ENCODE measurements around the gene CARMIL1.

CARMIL1 gene

GRCh38 chr6:25555188-25555587, 276.0 kb downstream of the CARMIL1 start:
- H2BK5ac ChIP-seq (ENCODE audit: low read depth, low read length, poor library complexity) = no peak overlapping the region
- no peak overlapping the region for H3K4me2 ChIP-seq (ENCODE audit: low read length)
- H3K79me2 ChIP-seq (ENCODE audit: control insufficient read depth, insufficient read depth, low read length, poor library complexity) = no peaks in the 10 kb centered on the region
- H3K14ac ChIP-seq (ENCODE audit: low read length) = no peak overlapping the region
- H3K79me1 ChIP-seq (ENCODE audit: low read length) = no peaks in the 10 kb centered on the region
- no peaks in the 10 kb centered on the region for H3K9me3 ChIP-seq (ENCODE audit: insufficient read depth, low read depth, low read length)
- H3K27ac ChIP-seq (ENCODE audit: low read depth, low read length) = no peak overlapping the region
- H4K91ac ChIP-seq (ENCODE audit: low read depth, low read length) = no peak overlapping the region
- no peak overlapping the region for H4K12ac ChIP-seq (ENCODE audit: low read depth, low read length)
- no peak overlapping the region for H3K4ac ChIP-seq (ENCODE audit: low read depth, low read length)
- H3K23ac ChIP-seq (ENCODE audit: low read length) = no peak overlapping the region
- H3K4me3 ChIP-seq (ENCODE audit: low read depth, low read length) = no peak overlapping the region
- DNase-seq = no peak
- H3K4me1 ChIP-seq (ENCODE audit: control insufficient read depth in 1 of 2, insufficient read depth in 2 of 2, low read length in 2 of 2) = no peaks in the 10 kb centered on the region
- H3K9ac ChIP-seq (ENCODE audit: low read length) = no peak overlapping the region
- no peak overlapping the region for H3K18ac ChIP-seq (ENCODE audit: low read length)
- no peak overlapping the region for H2BK12ac ChIP-seq (ENCODE audit: low read length)
- H3K27me3 ChIP-seq (ENCODE audit: insufficient read depth, low read length) = no peaks in the 10 kb centered on the region
- H2BK120ac ChIP-seq (ENCODE audit: insufficient read depth, low read length, poor library complexity) = no peak overlapping the region
- H3K36me3 ChIP-seq (ENCODE audit: control insufficient read depth in 1 of 2, insufficient read depth in 2 of 2, low read length in 2 of 2) = no peaks in the 10 kb centered on the region
- H4K8ac ChIP-seq (ENCODE audit: low read depth, low read length) = no peak overlapping the region
- no peak overlapping the region for H2AK5ac ChIP-seq (ENCODE audit: low read length)
- H2AFZ ChIP-seq (ENCODE audit: insufficient read depth, low read length, poor library complexity) = no peak overlapping the region
- no CpG with 5 or more reads among the region's 2 CpGs for WGBS (ENCODE audit: extremely low coverage, insufficient coverage, insufficient read length)

GRCh38 chr6:25556516-25556915, 277.3 kb downstream of the CARMIL1 start:
- H2AK5ac ChIP-seq (ENCODE audit: low read length) = no peak overlapping the region
- no peak overlapping the region for H2BK5ac ChIP-seq (ENCODE audit: low read depth, low read length, poor library complexity)
- no peaks in the 10 kb centered on the region for H3K9me3 ChIP-seq (ENCODE audit: insufficient read depth, low read depth, low read length)
- H4K12ac ChIP-seq (ENCODE audit: low read depth, low read length) = no peak overlapping the region
- no peak overlapping the region for H3K4me3 ChIP-seq (ENCODE audit: low read depth, low read length)
- H3K4ac ChIP-seq (ENCODE audit: low read depth, low read length) = no peak overlapping the region
- H3K23ac ChIP-seq (ENCODE audit: low read length) = no peak overlapping the region
- peak; percentile 74 to 95 for DNase-seq
- no peaks in the 10 kb centered on the region for H3K4me1 ChIP-seq (ENCODE audit: control insufficient read depth in 1 of 2, insufficient read depth in 2 of 2, low read length in 2 of 2)
- no peak overlapping the region for H3K9ac ChIP-seq (ENCODE audit: low read length)
- H3K27ac ChIP-seq (ENCODE audit: low read depth, low read length) = no peak overlapping the region
- H3K27me3 ChIP-seq (ENCODE audit: insufficient read depth, low read length) = no peaks in the 10 kb centered on the region
- H2BK12ac ChIP-seq (ENCODE audit: low read length) = no peak overlapping the region
- no peak overlapping the region for H3K14ac ChIP-seq (ENCODE audit: low read length)
- no peak overlapping the region for H2BK120ac ChIP-seq (ENCODE audit: insufficient read depth, low read length, poor library complexity)
- no peak overlapping the region for H3K18ac ChIP-seq (ENCODE audit: low read length)
- H3K79me2 ChIP-seq (ENCODE audit: control insufficient read depth, insufficient read depth, low read length, poor library complexity) = no peaks in the 10 kb centered on the region
- no peak overlapping the region for H4K91ac ChIP-seq (ENCODE audit: low read depth, low read length)
- no peak overlapping the region for H4K8ac ChIP-seq (ENCODE audit: low read depth, low read length)
- H3K4me2 ChIP-seq (ENCODE audit: low read length) = no peak overlapping the region
- no peak overlapping the region for H2AFZ ChIP-seq (ENCODE audit: insufficient read depth, low read length, poor library complexity)
- H3K79me1 ChIP-seq (ENCODE audit: low read length) = no peaks in the 10 kb centered on the region
- WGBS (ENCODE audit: extremely low coverage, insufficient coverage, insufficient read length) = no CpG with 5 or more reads among the region's 10 CpGs
- H3K36me3 ChIP-seq (ENCODE audit: control insufficient read depth in 1 of 2, insufficient read depth in 2 of 2, low read length in 2 of 2) = no peaks in the 10 kb centered on the region

- H2BK12ac ChIP-seq (ENCODE audit: low read length) = no peak overlapping the region
- no peak overlapping the region for H2BK120ac ChIP-seq (ENCODE audit: insufficient read depth, low read length, poor library complexity)
- no peak for DNase-seq
- no peak overlapping the region for H3K23ac ChIP-seq (ENCODE audit: low read length)
- H3K4me2 ChIP-seq (ENCODE audit: low read length) = no peak overlapping the region
- H3K9me3 ChIP-seq (ENCODE audit: insufficient read depth, low read depth, low read length) = no peaks in the 10 kb centered on the region
- no peak overlapping the region for H4K12ac ChIP-seq (ENCODE audit: low read depth, low read length)
- H3K79me2 ChIP-seq (ENCODE audit: control insufficient read depth, insufficient read depth, low read length, poor library complexity) = no peaks in the 10 kb centered on the region
- no peak overlapping the region for H3K9ac ChIP-seq (ENCODE audit: low read length)
- H3K36me3 ChIP-seq (ENCODE audit: control insufficient read depth in 1 of 2, insufficient read depth in 2 of 2, low read length in 2 of 2) = no peaks in the 10 kb centered on the region
- H3K4me1 ChIP-seq (ENCODE audit: control insufficient read depth in 1 of 2, insufficient read depth in 2 of 2, low read length in 2 of 2) = no peaks in the 10 kb centered on the region
- no peak overlapping the region for H4K8ac ChIP-seq (ENCODE audit: low read depth, low read length)
- no peak overlapping the region for H3K27ac ChIP-seq (ENCODE audit: low read depth, low read length)
- no peaks in the 10 kb centered on the region for H3K27me3 ChIP-seq (ENCODE audit: insufficient read depth, low read length)
- H3K18ac ChIP-seq (ENCODE audit: low read length) = no peak overlapping the region
- no peak overlapping the region for H3K4me3 ChIP-seq (ENCODE audit: low read depth, low read length)
- H3K14ac ChIP-seq (ENCODE audit: low read length) = no peak overlapping the region
- no peak overlapping the region for H4K91ac ChIP-seq (ENCODE audit: low read depth, low read length)
- no CpG with 5 or more reads among the region's 3 CpGs for WGBS (ENCODE audit: extremely low coverage, insufficient coverage, insufficient read length)
- no peak overlapping the region for H3K4ac ChIP-seq (ENCODE audit: low read depth, low read length)
- H2BK5ac ChIP-seq (ENCODE audit: low read depth, low read length, poor library complexity) = no peak overlapping the region
- H2AFZ ChIP-seq (ENCODE audit: insufficient read depth, low read length, poor library complexity) = no peak overlapping the region
- H3K79me1 ChIP-seq (ENCODE audit: low read length) = no peaks in the 10 kb centered on the region
- no peak overlapping the region for H2AK5ac ChIP-seq (ENCODE audit: low read length)
These were observed 279.1 kb downstream of the CARMIL1 start for GRCh38 chr6:25558155-25558817.

- Histone ChIP-seq H2BK12ac (ENCODE audit: low read length) (no peak overlapping the region), H3K4me2 (ENCODE audit: low read length) (no peak overlapping the region), H4K91ac (ENCODE audit: low read depth, low read length) (no peak overlapping the region), H4K8ac (ENCODE audit: low read depth, low read length) (no peak overlapping the region), H3K36me3 (ENCODE audit: control insufficient read depth in 1 of 2, insufficient read depth in 2 of 2, low read length in 2 of 2) (no peaks in the 10 kb centered on the region), H3K9ac (ENCODE audit: low read length) (no peak overlapping the region), H2AFZ (ENCODE audit: insufficient read depth, low read length, poor library complexity) (no peak overlapping the region), H3K4me3 (ENCODE audit: low read depth, low read length) (no peak overlapping the region), H2AK5ac (ENCODE audit: low read length) (no peak overlapping the region), H3K79me1 (ENCODE audit: low read length) (no peaks in the 10 kb centered on the region), H3K4me1 (ENCODE audit: control insufficient read depth in 1 of 2, insufficient read depth in 2 of 2, low read length in 2 of 2) (no peaks in the 10 kb centered on the region), H3K9me3 (ENCODE audit: insufficient read depth, low read depth, low read length) (no peaks in the 10 kb centered on the region), H4K12ac (ENCODE audit: low read depth, low read length) (no peak overlapping the region), H3K27ac (ENCODE audit: low read depth, low read length) (no peak overlapping the region), H2BK5ac (ENCODE audit: low read depth, low read length, poor library complexity) (no peak overlapping the region), H3K18ac (ENCODE audit: low read length) (no peak overlapping the region), H3K23ac (ENCODE audit: low read length) (no peak overlapping the region), H3K79me2 (ENCODE audit: control insufficient read depth, insufficient read depth, low read length, poor library complexity) (no peaks in the 10 kb centered on the region), H3K4ac (ENCODE audit: low read depth, low read length) (no peak overlapping the region), H3K14ac (ENCODE audit: low read length) (no peak overlapping the region), H2BK120ac (ENCODE audit: insufficient read depth, low read length, poor library complexity) (no peak overlapping the region), H3K27me3 (ENCODE audit: insufficient read depth, low read length) (no peaks in the 10 kb centered on the region)
- DNase-seq = no peak
- WGBS (ENCODE audit: extremely low coverage, insufficient coverage, insufficient read length) = no CpG with 5 or more reads among the region's 2 CpGs
These were observed 281.7 kb downstream of the CARMIL1 start for GRCh38 chr6:25560865-25561264.
